Smooth muscle cell (in vitro differentiated cells): Measurements from ENCODE around the gene MFSD1. TPM values are rescaled to one million over a fixed set of nuclear protein-coding genes. Genes with fewer than 3 reads are reported as not detected.

ENCODE experiments used
- DNase-seq: peaks from one replicate; lab custom pipeline; 2025; ENCODE audit not compliant: unreplicated experiment; lab: John Stamatoyannopoulos, UW
- H2AFZ ChIP-seq: fragments of 200-600 bp; sonication (generic); 2 replicates; pipeline ENCODE4 v1.6.0; 2016; ENCODE audit warnings: antibody characterized with exemption, low read depth, mild to moderate bottlenecking
- H3F3A ChIP-seq: fragments of 200-600 bp; sonication (generic); 2 replicates; pipeline ENCODE4 v1.6.0; 2017; ENCODE audit warnings: antibody characterized with exemption, low read depth
- H3K27ac ChIP-seq: fragments of 200-600 bp; sonication (generic); 2 replicates; pipeline ENCODE4 v1.5.1; 2016; ENCODE audit warnings: low read depth, mild to moderate bottlenecking
- H3K27me3 ChIP-seq: fragments of 200-600 bp; sonication (generic); 2 replicates; pipeline ENCODE4 v1.6.1; 2016; ENCODE audit warnings: low read depth, mild to moderate bottlenecking
- H3K36me3 ChIP-seq: fragments of 200-600 bp; sonication (generic); 2 replicates; pipeline ENCODE4 v1.5.1; 2016; ENCODE audit warnings: low read depth
- H3K4me1 ChIP-seq: fragments of 200-600 bp; sonication (generic); 2 replicates; pipeline ENCODE4 v1.5.1; 2016; ENCODE audit warnings: low read depth
- H3K4me2 ChIP-seq: fragments of 200-600 bp; sonication (generic); 2 replicates; pipeline ENCODE4 v1.6.0; 2016; ENCODE audit warnings: mild to moderate bottlenecking
- H3K4me3 ChIP-seq: fragments of 200-600 bp; sonication (generic); 2 replicates; pipeline ENCODE4 v1.5.1; 2016; ENCODE audit warnings: mild to moderate bottlenecking
- H3K79me2 ChIP-seq: fragments of 200-600 bp; sonication (generic); 2 replicates; pipeline ENCODE4 v1.6.0; 2016; ENCODE audit warnings: low read depth, mild to moderate bottlenecking
- H3K9ac ChIP-seq: fragments of 200-600 bp; sonication (generic); 2 replicates; pipeline ENCODE4 v1.6.0; 2016; ENCODE audit warnings: low read depth
- H3K9me3 ChIP-seq: fragments of 200-600 bp; sonication (generic); replicated peaks from 2 replicates; pipeline ENCODE4 v1.5.1; 2016; ENCODE audit warnings: low read depth
- H4K20me1 ChIP-seq: fragments of 200-600 bp; sonication (generic); 2 replicates; pipeline ENCODE4 v1.6.0; 2016; ENCODE audit warnings: low read depth
- WGBS: methylation state at CpG from one replicate; pipeline ENCODE4 v1.1.7; 2016; ENCODE audit warnings: low lambda C conversion rate; 5-methylcytosine and 5-hydroxymethylcytosine counted together
- polyA plus RNA-seq: library from polyadenylated mRNA; unstranded; fragments of >200 nt; fragmentation: Nextera tagmentation; extraction: Ambion mirVana; gene quantifications from 2 replicates; pipeline ENCODE4 v1.2.1, GENCODE V29; 2016
- total RNA-seq: library from RNA; depleted of rRNA; stranded (reverse); fragments of >200 nt; gene quantifications from 2 replicates; pipeline ENCODE4 v1.2.3, GENCODE V29; 2014
- TF ChIP-seq, protein P1 (sequence below): fragments of 200-600 bp; sonication (generic); IDR thresholded peaks from 2 replicates; pipeline ENCODE4 v1.5.1; 2017; ENCODE audit warnings: borderline replicate concordance, mild to moderate bottlenecking, antibody characterized with exemption; ENCODE audit not compliant: insufficient read depth, poor library complexity, severe bottlenecking

Gene MFSD1
- total and polyA plus RNA-seq, 2 experiments from 2014 or later = 64.7 to 95.0 TPM

- TF ChIP-seq, protein P1, sequence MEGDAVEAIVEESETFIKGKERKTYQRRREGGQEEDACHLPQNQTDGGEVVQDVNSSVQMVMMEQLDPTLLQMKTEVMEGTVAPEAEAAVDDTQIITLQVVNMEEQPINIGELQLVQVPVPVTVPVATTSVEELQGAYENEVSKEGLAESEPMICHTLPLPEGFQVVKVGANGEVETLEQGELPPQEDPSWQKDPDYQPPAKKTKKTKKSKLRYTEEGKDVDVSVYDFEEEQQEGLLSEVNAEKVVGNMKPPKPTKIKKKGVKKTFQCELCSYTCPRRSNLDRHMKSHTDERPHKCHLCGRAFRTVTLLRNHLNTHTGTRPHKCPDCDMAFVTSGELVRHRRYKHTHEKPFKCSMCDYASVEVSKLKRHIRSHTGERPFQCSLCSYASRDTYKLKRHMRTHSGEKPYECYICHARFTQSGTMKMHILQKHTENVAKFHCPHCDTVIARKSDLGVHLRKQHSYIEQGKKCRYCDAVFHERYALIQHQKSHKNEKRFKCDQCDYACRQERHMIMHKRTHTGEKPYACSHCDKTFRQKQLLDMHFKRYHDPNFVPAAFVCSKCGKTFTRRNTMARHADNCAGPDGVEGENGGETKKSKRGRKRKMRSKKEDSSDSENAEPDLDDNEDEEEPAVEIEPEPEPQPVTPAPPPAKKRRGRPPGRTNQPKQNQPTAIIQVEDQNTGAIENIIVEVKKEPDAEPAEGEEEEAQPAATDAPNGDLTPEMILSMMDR = no peak
- WGBS = 85% methylated on average over 3 of the region's 3 CpGs
- H3K9me3 ChIP-seq = no peaks in the 10 kb centered on the region
- no peak overlapping the region for H3K27ac ChIP-seq
- H3K27me3 ChIP-seq = no peaks in the 10 kb centered on the region
- H2AFZ ChIP-seq = no peak overlapping the region
- no peak overlapping the region for H3K4me3 ChIP-seq
- H3K9ac ChIP-seq = no peak overlapping the region
- no peaks in the 10 kb centered on the region for H4K20me1 ChIP-seq
- DNase-seq = no peak
- no peaks in the 10 kb centered on the region for H3F3A ChIP-seq
- H3K4me1 ChIP-seq = no peaks in the 10 kb centered on the region
- H3K4me2 ChIP-seq = no peak overlapping the region
- H3K36me3 ChIP-seq = no peaks in the 10 kb centered on the region
- H3K79me2 ChIP-seq = no peaks in the 10 kb centered on the region
Observed at GRCh38 chr3:158837240-158837639, 35.4 kb downstream of the MFSD1 start.

- Histone ChIP-seq H3K9me3 (no peaks in the 10 kb centered on the region), H3K36me3 (no peaks in the 10 kb centered on the region), H3K4me3 (no peak overlapping the region), H3K4me2 (no peak overlapping the region), H3K4me1 (no peaks in the 10 kb centered on the region), H3K9ac (no peak overlapping the region), H3F3A (no peaks in the 10 kb centered on the region), H4K20me1 (no peaks in the 10 kb centered on the region), H2AFZ (no peak overlapping the region), H3K27me3 (no peaks in the 10 kb centered on the region), H3K27ac (no peak overlapping the region), H3K79me2 (no peaks in the 10 kb centered on the region)
- TF ChIP-seq, protein P1 = no peak
- no peak for DNase-seq
- 89% methylated on average over 6 of the region's 6 CpGs for WGBS
Observed at GRCh38 chr3:158839966-158840365, 38.1 kb downstream of the MFSD1 start.

GRCh38 chr3:158841387-158841786 lies 39.5 kb downstream of the MFSD1 start:
- DNase-seq = no peak
- no peak overlapping the region for H3K4me3 ChIP-seq
- H3K79me2 ChIP-seq = no peaks in the 10 kb centered on the region
- no peaks in the 10 kb centered on the region for H4K20me1 ChIP-seq
- no peaks in the 10 kb centered on the region for H3F3A ChIP-seq
- TF ChIP-seq, protein P1 = no peak
- no peak overlapping the region for H2AFZ ChIP-seq
- no peak overlapping the region for H3K9ac ChIP-seq
- WGBS = 95% methylated on average over 8 of the region's 8 CpGs
- no peaks in the 10 kb centered on the region for H3K27me3 ChIP-seq
- H3K4me2 ChIP-seq = no peak overlapping the region
- H3K9me3 ChIP-seq = no peaks in the 10 kb centered on the region
- H3K4me1 ChIP-seq = no peaks in the 10 kb centered on the region
- no peak overlapping the region for H3K27ac ChIP-seq
- H3K36me3 ChIP-seq = no peaks in the 10 kb centered on the region

GRCh38 chr3:158842976-158843375 lies 41.1 kb downstream of the MFSD1 start:
- H3K27me3 ChIP-seq = peaks cover 5% of the 10 kb centered on the region
- H3K9me3 ChIP-seq = no peaks in the 10 kb centered on the region
- no peaks in the 10 kb centered on the region for H3K36me3 ChIP-seq
- TF ChIP-seq, protein P1 = no peak
- H3K4me3 ChIP-seq = no peak overlapping the region
- no peak for DNase-seq
- 83% methylated on average over 3 of the region's 3 CpGs for WGBS
- H4K20me1 ChIP-seq = no peaks in the 10 kb centered on the region
- H3F3A ChIP-seq = no peaks in the 10 kb centered on the region
- no peaks in the 10 kb centered on the region for H3K4me1 ChIP-seq
- no peak overlapping the region for H3K27ac ChIP-seq
- no peaks in the 10 kb centered on the region for H3K79me2 ChIP-seq
- no peak overlapping the region for H2AFZ ChIP-seq
- H3K9ac ChIP-seq = no peak overlapping the region
- no peak overlapping the region for H3K4me2 ChIP-seq
